IPS DF 6.9 (cell line): ENCODE results near the gene CHRM5.

ENCODE experiments used
- DNase-seq: peaks from one replicate; pipeline ENCODE4 v3.0.0-alpha.2; 2013; ENCODE audit warnings: low read depth, low spot score
- H3K27ac ChIP-seq: one replicate; pipeline ENCODE4 v1.5.1; 2013; ENCODE audit warnings: low read length, control low read depth
- H3K27me3 ChIP-seq: 2 replicates; pipeline ENCODE4 v1.6.1; 2013; ENCODE audit warnings: mild to moderate bottlenecking, low read length; ENCODE audit not compliant: control insufficient read depth, insufficient read depth
- H3K36me3 ChIP-seq: 2 replicates; pipeline ENCODE4 v1.6.1; 2013; ENCODE audit warnings: low read length; ENCODE audit not compliant: control insufficient read depth, insufficient read depth
- H3K4me1 ChIP-seq: 2 replicates; pipeline ENCODE4 v1.6.1; 2013; ENCODE audit warnings: low read length; ENCODE audit not compliant: control insufficient read depth, insufficient read depth
- H3K4me3 ChIP-seq: 2 replicates; pipeline ENCODE4 v1.5.1; 2013; ENCODE audit warnings: mild to moderate bottlenecking, low read length
- H3K9me3 ChIP-seq: 2 replicates; pipeline ENCODE4 v1.6.1; 2013; ENCODE audit warnings: low read length, inconsistent platforms; ENCODE audit not compliant: control insufficient read depth, insufficient read depth
- WGBS: extraction: QIAGEN DNeasy Blood & Tissue Kit; methylation state at CpG from one replicate; pipeline ENCODE4 v1.1.7; 2013; ENCODE audit warnings: mixed read lengths, missing lambda C conversion rate; ENCODE audit not compliant: insufficient read length, insufficient coverage; 5-methylcytosine and 5-hydroxymethylcytosine counted together

Gene CHRM5, protein sequence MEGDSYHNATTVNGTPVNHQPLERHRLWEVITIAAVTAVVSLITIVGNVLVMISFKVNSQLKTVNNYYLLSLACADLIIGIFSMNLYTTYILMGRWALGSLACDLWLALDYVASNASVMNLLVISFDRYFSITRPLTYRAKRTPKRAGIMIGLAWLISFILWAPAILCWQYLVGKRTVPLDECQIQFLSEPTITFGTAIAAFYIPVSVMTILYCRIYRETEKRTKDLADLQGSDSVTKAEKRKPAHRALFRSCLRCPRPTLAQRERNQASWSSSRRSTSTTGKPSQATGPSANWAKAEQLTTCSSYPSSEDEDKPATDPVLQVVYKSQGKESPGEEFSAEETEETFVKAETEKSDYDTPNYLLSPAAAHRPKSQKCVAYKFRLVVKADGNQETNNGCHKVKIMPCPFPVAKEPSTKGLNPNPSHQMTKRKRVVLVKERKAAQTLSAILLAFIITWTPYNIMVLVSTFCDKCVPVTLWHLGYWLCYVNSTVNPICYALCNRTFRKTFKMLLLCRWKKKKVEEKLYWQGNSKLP

DNA sequence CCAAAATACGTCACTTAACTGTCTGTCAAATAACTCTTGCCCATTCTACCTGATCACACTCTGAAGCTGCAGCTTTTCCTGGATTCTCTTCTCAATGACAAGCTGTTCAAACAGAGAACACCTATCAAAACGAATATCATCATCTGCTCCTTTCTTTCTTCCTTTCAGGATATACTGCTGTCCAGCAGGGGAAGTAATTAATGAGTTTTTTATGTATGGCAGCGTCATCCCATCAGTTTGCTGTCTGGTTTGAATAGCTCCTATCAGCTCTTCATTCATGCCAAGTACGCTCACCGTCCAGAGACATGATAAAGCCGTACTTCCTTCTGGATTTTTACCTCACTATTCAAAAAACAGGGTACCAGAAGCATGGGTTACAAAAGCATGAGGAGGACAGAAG lies at the start of gene CHRM5:
Gene CHRM5 (plus strand): TSS at position 274 of the 400 bp plus-strand sequence. CDS start 94,221 bp downstream, outside the sequence.
- WGBS = no CpG with 5 or more reads among the region's 6 CpGs

DNA sequence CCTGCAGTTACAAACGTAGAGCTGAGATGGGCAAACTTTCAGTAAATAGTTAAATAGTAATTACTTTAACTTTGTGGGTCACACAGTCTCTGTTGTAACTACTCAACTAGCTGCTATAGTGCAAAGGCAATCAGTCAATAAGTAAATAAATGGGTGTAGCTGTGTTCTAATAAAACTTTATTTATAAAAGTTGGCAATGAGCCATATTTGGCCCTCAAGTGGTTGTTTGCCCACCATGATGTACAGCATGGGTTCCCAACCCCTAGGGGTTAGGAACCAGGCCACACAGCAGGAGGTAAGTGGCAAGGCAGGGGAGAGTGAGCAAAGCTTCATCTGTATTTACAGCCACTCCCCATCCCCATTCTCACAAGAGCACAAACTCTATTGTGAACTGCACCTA lies 44.9 kb upstream of the CHRM5 start:
- Histone ChIP-seq H3K4me1 (no peaks in the 10 kb centered on the region), H3K9me3 (no peaks in the 10 kb centered on the region), H3K27ac (no peak overlapping the region), H3K36me3 (no peaks in the 10 kb centered on the region), H3K27me3 (no peaks in the 10 kb centered on the region), H3K4me3 (no peak overlapping the region)
- WGBS = no CpG with 5 or more reads among the region's 1 CpG
- no peak for DNase-seq

More for the DNA sequence above, at the start of gene CHRM5:
- no peaks in the 10 kb centered on the region for H3K4me1 ChIP-seq
- DNase-seq = no peak
- no peaks in the 10 kb centered on the region for H3K27me3 ChIP-seq
- H3K9me3 ChIP-seq = no peaks in the 10 kb centered on the region
- H3K27ac ChIP-seq = no peak within 1 kb of the TSS
- no peak within 1 kb of the TSS for H3K4me3 ChIP-seq
- no peaks in the 10 kb centered on the region for H3K36me3 ChIP-seq

DNA sequence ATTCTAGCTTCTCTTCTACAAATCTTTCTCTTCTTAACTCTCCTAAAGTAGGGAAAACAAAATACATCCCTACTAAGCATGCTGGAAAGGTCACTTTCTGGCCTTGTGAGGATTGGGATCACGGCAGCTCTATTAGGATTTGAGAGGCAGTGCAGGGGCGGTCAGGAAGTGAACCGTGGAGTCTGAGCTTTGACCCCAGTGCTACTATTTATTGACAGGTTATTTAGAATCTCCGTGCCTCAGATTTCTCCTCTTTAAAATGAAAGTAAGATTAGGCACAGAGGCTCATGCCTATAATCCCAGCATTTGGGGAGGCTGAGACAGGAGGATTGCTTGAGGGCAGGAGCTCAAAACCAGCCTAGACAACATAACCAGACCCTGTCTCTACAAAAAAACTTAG lies 42.0 kb upstream of the CHRM5 start:
- H3K27me3 ChIP-seq = no peaks in the 10 kb centered on the region
- WGBS = no CpG with 5 or more reads among the region's 4 CpGs
- H3K36me3 ChIP-seq = no peaks in the 10 kb centered on the region
- no peak overlapping the region for H3K27ac ChIP-seq
- DNase-seq = no peak
- H3K4me1 ChIP-seq = no peaks in the 10 kb centered on the region
- no peaks in the 10 kb centered on the region for H3K9me3 ChIP-seq
- no peak overlapping the region for H3K4me3 ChIP-seq

DNA sequence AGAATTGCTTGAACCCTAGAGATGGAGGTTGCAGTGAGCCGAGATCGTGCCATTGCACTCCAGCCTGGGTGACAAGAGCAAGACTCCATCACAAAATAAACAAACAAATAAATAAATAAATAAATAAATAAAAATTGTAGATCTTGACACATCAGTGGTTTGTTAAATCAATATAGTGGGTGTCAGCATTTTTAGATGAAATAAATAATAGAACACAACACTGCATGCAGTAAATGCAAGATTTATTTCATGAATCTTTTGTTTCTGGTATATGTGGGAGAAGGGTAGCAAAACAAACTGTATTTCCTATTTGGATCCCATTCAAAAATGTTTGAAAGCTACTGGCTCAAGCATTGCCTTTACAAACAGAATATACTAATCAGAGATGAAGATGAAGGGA lies 35.6 kb upstream of the CHRM5 start:
- Histone ChIP-seq H3K4me1 (no peaks in the 10 kb centered on the region), H3K36me3 (no peaks in the 10 kb centered on the region), H3K27ac (no peak overlapping the region), H3K9me3 (no peaks in the 10 kb centered on the region), H3K27me3 (no peaks in the 10 kb centered on the region), H3K4me3 (no peak overlapping the region)
- no peak for DNase-seq
- no CpG with 5 or more reads among the region's 2 CpGs for WGBS

DNA sequence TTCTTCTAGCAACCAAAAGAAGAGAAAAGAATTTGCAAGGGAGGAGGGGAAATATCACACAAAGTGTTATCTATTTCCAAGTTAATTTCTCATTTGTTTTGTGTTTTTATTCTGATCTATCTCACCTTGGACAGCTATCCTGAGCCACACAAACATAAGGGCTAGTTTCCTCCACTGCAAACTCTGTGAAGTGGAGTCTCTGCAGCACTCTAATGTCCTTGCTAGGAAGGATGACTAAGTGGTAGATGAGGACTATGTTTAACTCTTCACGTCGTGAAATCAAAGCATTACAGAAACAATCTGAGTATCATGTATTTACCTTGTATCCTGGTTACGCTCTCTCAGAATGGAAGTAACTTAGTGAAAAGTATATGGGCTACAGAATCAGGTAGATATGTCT lies 33.9 kb upstream of the CHRM5 start:
- Histone ChIP-seq H3K9me3 (no peaks in the 10 kb centered on the region), H3K27ac (no peak overlapping the region), H3K4me3 (no peak overlapping the region), H3K27me3 (no peaks in the 10 kb centered on the region), H3K36me3 (no peaks in the 10 kb centered on the region), H3K4me1 (no peaks in the 10 kb centered on the region)
- WGBS = no CpG with 5 or more reads among the region's 3 CpGs
- DNase-seq = no peak

DNA sequence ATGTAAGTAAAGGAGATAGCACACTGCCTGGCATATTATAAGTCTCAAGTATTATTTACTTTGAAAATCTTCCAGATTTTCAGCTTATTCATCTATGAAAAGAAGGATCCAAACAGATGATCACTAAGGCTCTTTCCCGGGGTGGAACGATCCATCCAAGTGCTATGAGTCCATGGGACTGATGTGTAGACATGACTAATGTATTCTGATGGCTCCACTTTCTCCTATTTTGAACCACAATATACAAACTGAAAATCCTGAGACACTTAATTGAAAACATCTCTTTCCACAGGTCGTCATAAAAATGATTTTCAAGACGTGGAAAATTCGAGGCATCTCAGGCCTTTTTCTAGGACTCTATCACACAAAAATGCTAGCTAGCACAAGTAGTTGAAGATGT lies 33.4 kb upstream of the CHRM5 start:
- no peaks in the 10 kb centered on the region for H3K4me1 ChIP-seq
- H3K27ac ChIP-seq = no peak overlapping the region
- WGBS = no CpG with 5 or more reads among the region's 5 CpGs
- H3K36me3 ChIP-seq = no peaks in the 10 kb centered on the region
- H3K27me3 ChIP-seq = no peaks in the 10 kb centered on the region
- no peak overlapping the region for H3K4me3 ChIP-seq
- no peak for DNase-seq
- H3K9me3 ChIP-seq = no peaks in the 10 kb centered on the region

DNA sequence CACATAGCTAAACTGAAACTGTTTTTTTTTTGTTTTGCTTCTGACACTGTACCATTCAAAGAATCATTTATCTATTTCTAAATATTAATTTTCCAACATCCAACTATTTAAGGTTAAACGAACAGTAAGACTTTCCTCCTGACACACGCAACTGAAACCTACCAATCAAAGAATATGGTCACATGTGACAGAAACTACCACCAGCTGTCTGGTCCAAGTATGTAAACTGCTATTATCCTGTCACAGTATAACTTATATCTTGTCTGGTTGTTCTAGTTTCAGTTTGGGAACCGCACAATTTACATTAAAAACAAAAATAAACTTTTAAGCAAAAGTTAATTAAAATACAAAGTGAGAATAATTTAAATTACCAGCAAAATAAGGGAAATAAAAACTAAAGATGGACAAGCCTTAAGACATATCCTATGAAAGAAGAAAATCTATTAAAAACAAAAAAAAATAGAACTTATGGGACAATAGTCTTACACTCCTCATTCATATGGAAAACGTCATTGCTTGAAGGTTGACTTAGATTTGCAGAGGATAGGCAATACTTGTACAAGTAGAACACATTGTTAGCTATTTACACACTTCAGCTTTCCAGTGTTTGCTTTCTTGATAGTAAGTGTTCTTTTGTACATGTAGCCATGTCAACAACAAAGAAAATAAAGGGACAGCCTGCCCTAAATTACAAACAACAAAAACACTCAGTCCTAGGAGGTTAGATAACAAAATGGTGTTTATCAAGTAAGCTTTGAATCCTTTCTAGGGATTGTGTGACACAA lies 26.8 kb upstream of the CHRM5 start:
- Histone ChIP-seq H3K9me3 (no peaks in the 10 kb centered on the region), H3K4me3 (no peak overlapping the region), H3K36me3 (no peaks in the 10 kb centered on the region), H3K27me3 (no peaks in the 10 kb centered on the region), H3K27ac (no peak overlapping the region), H3K4me1 (no peaks in the 10 kb centered on the region)
- WGBS = 100% methylated on average over 2 of the region's 4 CpGs
- DNase-seq = no peak

DNA sequence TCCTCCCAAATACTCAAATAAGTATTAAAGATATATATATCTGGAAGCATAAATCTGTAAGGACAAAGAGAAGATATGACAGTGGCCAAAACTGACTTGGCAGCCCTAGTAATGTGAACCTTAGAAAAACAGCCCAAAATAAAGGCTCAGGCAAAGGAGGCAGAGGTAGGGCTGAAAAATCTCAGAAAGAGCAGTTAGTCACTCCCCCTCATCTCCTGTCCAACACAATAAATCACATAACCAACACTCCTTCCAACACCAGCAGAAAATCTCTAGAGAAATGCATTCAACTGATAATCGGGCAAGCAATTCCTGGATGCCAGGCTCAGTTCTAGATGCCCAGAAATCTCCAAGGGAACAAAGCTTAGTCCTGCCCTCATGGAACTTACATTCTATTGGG lies 22.1 kb upstream of the CHRM5 start:
- Histone ChIP-seq H3K4me3 (no peak overlapping the region), H3K4me1 (no peaks in the 10 kb centered on the region), H3K27me3 (no peaks in the 10 kb centered on the region), H3K27ac (no peak overlapping the region), H3K36me3 (no peaks in the 10 kb centered on the region), H3K9me3 (no peaks in the 10 kb centered on the region)
- DNase-seq = no peak
- WGBS = no CpG with 5 or more reads among the region's 1 CpG

DNA sequence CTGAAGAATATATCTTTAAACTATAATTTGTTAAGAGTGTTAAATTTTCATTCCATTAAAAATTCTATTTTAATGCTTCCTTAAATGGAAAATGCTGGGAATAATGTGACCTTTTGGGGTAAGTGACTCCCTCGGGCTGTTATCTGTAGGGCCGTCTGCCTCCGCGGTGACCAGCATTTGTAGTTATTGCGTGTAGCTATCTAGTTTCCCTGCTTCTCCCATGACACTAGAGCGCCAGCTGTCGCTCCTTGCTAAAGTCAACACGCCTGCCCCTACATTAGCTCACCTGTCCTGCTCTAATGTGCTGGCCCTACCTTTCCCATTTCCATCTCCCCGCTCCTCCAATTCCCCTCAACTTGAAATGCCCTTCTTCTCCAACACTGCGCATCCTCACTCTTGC lies 12.4 kb upstream of the CHRM5 start:
- H3K27ac ChIP-seq = no peak overlapping the region
- H3K4me1 ChIP-seq = no peaks in the 10 kb centered on the region
- no peaks in the 10 kb centered on the region; the same call in 1 of the 2 replicates for H3K27me3 ChIP-seq
- H3K9me3 ChIP-seq = no peaks in the 10 kb centered on the region
- no CpG with 5 or more reads among the region's 10 CpGs for WGBS
- no peak overlapping the region for H3K4me3 ChIP-seq
- DNase-seq = no peak
- H3K36me3 ChIP-seq = no peaks in the 10 kb centered on the region

DNA sequence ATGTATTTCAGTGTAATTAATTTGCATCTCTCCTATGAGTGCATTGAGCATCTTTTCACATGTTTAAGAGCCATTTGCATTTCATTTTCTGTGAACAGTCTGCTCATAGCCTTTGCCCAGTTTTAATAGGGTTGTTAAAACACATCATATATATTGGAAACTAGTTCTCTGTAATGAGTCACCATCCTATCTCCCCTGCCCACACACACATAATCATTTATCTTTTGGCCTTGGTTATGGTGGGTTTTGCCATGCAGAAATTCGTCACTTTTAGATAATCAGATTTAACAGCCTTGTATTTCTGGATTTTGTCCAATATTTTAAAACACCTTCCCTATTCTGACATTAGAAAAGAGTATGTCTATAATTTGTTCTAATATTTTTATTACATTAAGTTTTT lies 11.9 kb upstream of the CHRM5 start:
- no peaks in the 10 kb centered on the region for H3K4me1 ChIP-seq
- H3K27me3 ChIP-seq = no peaks in the 10 kb centered on the region; the same call in 1 of the 2 replicates
- no peaks in the 10 kb centered on the region for H3K36me3 ChIP-seq
- H3K27ac ChIP-seq = no peak overlapping the region
- WGBS = no CpG with 5 or more reads among the region's 1 CpG
- no peak overlapping the region for H3K4me3 ChIP-seq
- H3K9me3 ChIP-seq = no peaks in the 10 kb centered on the region
- DNase-seq = no peak
